ENCODE measurements around the gene CEMP1. TPM values are rescaled to one million over a fixed set of nuclear protein-coding genes. Genes with fewer than 3 reads are reported as not detected.

The CEMP1 gene
- total RNA-seq, 1 experiment from 2014 or later, result not detected

- intact Hi-C loops (cut with micrococcal nuclease; ENCODE audit: unreplicated experiment), result no loop called here
- CTCF ChIA-PET, result no interaction called here
- H3K27ac ChIP-seq (ENCODE audit: low read length), result no peak overlapping the region
- TF ChIP-seq, protein P1, sequence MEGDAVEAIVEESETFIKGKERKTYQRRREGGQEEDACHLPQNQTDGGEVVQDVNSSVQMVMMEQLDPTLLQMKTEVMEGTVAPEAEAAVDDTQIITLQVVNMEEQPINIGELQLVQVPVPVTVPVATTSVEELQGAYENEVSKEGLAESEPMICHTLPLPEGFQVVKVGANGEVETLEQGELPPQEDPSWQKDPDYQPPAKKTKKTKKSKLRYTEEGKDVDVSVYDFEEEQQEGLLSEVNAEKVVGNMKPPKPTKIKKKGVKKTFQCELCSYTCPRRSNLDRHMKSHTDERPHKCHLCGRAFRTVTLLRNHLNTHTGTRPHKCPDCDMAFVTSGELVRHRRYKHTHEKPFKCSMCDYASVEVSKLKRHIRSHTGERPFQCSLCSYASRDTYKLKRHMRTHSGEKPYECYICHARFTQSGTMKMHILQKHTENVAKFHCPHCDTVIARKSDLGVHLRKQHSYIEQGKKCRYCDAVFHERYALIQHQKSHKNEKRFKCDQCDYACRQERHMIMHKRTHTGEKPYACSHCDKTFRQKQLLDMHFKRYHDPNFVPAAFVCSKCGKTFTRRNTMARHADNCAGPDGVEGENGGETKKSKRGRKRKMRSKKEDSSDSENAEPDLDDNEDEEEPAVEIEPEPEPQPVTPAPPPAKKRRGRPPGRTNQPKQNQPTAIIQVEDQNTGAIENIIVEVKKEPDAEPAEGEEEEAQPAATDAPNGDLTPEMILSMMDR (IDR thresholded peaks at IDR 0.05), result no peak
- TF ChIP-seq TCF7L2 (IDR thresholded peaks at IDR 0.05; ENCODE audit: low read depth, low read length), result no peak
- no peak for TF ChIP-seq POLR2AphosphoS5 (IDR thresholded peaks at IDR 0.05; ENCODE audit: low read depth, low read length)
- TF ChIP-seq SIN3A (IDR thresholded peaks at IDR 0.05; ENCODE audit: borderline replicate concordance, insufficient read depth, low read depth, low read length), result no peak
- TF ChIP-seq REST (IDR thresholded peaks at IDR 0.05; ENCODE audit: insufficient read depth in 1 of 2, low read depth in 2 of 2, low read length in 1 of 2), result no peak
- BruUV-seq (replicated peaks), result no TSS peak
- no peaks in the 10 kb centered on the region for H3K36me3 ChIP-seq (ENCODE audit: control insufficient read depth, insufficient read depth, low read length)
- H3K4me3 ChIP-seq (ENCODE audit: low read depth in 2 of 2, low read length in 2 of 2), result no peak overlapping the region
- no peaks in the 10 kb centered on the region for H3K4me1 ChIP-seq (ENCODE audit: control insufficient read depth, insufficient read depth, low read length)
- no peaks in the 10 kb centered on the region for H3K27me3 ChIP-seq (ENCODE audit: control insufficient read depth, insufficient read depth, low read length)
- no peak for ATAC-seq
- no peak for DNase-seq (ENCODE audit: low read depth, low spot score)
- no peaks in the 10 kb centered on the region for H3K9me3 ChIP-seq (ENCODE audit: control insufficient read depth, insufficient read depth, low read depth, low read length)
- in situ Hi-C loops (cut with HindIII; ENCODE audit: low pct_unique_long_range_greater_than_20kb, low sequenced_read_pairs), result no loop called here
- POLR2A ChIA-PET, result no interaction called here
Observed at GRCh38 chr16:2495041-2495440, 36.2 kb downstream of the CEMP1 start.

- ChIA-PET CTCF (no interaction called here), POLR2A (no interaction called here)
- no peak for TF ChIP-seq SIN3A (IDR thresholded peaks at IDR 0.05; ENCODE audit: borderline replicate concordance, insufficient read depth, low read depth, low read length)
- TF ChIP-seq, protein P1 (IDR thresholded peaks at IDR 0.05), result no peak
- TF ChIP-seq TCF7L2 (IDR thresholded peaks at IDR 0.05; ENCODE audit: low read depth, low read length), result no peak
- no peak for TF ChIP-seq POLR2AphosphoS5 (IDR thresholded peaks at IDR 0.05; ENCODE audit: low read depth, low read length)
- no peak for TF ChIP-seq REST (IDR thresholded peaks at IDR 0.05; ENCODE audit: insufficient read depth in 1 of 2, low read depth in 2 of 2, low read length in 1 of 2)
- no peak for DNase-seq (ENCODE audit: low read depth, low spot score)
- no peak overlapping the region for H3K4me3 ChIP-seq (ENCODE audit: low read depth in 2 of 2, low read length in 2 of 2)
- H3K9me3 ChIP-seq (ENCODE audit: control insufficient read depth, insufficient read depth, low read depth, low read length), result no peaks in the 10 kb centered on the region
- H3K27ac ChIP-seq (ENCODE audit: low read length), result no peak overlapping the region
- in situ Hi-C loops (cut with HindIII; ENCODE audit: low pct_unique_long_range_greater_than_20kb, low sequenced_read_pairs), result no loop called here
- intact Hi-C loops (cut with micrococcal nuclease; ENCODE audit: unreplicated experiment), result no loop called here
- H3K36me3 ChIP-seq (ENCODE audit: control insufficient read depth, insufficient read depth, low read length), result no peaks in the 10 kb centered on the region
- H3K27me3 ChIP-seq (ENCODE audit: control insufficient read depth, insufficient read depth, low read length), result no peaks in the 10 kb centered on the region
- no TSS peak for BruUV-seq (replicated peaks)
- no peaks in the 10 kb centered on the region for H3K4me1 ChIP-seq (ENCODE audit: control insufficient read depth, insufficient read depth, low read length)
- ATAC-seq, result no peak
Observed at GRCh38 chr16:2494616-2495015, 36.6 kb downstream of the CEMP1 start.

Data from Panc1 (cell line).